Activated T-cell treated with anti-CD3 and anti-CD28 coated beads for 48 hours (primary cell): ENCODE data around the gene CSF2.
A peak's percentile ranks its signal among the peaks of the same experiment; 100 is the strongest.

ENCODE experiments used
- DNase-seq: peaks from one replicate; pipeline ENCODE4 v3.0.0-alpha.2; 2020; ENCODE audit warnings: low read depth

The CSF2 gene

GRCh38 chr5:132073231-132074013 is at the start of gene CSF2:
Gene CSF2, plus strand, starts transcription at chr5:132073789. Its CDS starts 35 bp downstream, at chr5:132073824.
- no peak for DNase-seq

- no peak for DNase-seq
These were observed 49.5 kb upstream of the CSF2 start for GRCh38 chr5:132024117-132024435.

- no peak for DNase-seq
These were observed 48.7 kb upstream of the CSF2 start for GRCh38 chr5:132024789-132025402.

DNA sequence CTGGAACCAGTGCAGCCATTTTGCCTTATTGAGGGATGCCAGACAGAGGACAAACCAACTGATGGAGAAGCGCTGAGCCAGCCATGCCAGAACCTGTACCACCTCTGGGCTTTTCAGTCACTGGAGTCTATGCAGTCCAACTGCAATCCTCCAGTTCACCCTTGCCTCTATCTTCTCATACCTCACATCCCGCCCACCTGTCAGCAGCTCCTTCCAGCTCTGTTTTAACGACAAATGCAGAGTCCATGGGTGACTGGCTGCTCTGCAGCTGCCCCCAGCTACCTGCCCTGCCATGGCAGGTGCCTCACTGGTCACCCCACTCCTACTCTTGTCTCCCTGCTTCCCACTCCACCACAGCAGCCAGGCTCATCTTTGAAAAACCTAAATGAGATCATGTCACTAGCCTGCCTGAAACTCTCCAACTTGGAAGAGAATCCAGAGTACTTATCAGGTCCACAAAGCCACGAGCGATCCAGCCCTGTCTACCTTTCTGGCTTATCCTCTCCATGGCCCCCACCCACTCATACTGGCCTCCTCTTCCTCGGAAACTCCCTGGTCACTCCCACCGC is 48.1 kb upstream of the CSF2 start:
- no peak for DNase-seq

- peak; percentile 45 for DNase-seq
These were observed 47.0 kb upstream of the CSF2 start for GRCh38 chr5:132026516-132027008.

- no peak for DNase-seq
These were observed 46.6 kb upstream of the CSF2 start for GRCh38 chr5:132027027-132027426.

GRCh38 chr5:132029609-132030330 is 43.8 kb upstream of the CSF2 start:
- DNase-seq = no peak

DNA sequence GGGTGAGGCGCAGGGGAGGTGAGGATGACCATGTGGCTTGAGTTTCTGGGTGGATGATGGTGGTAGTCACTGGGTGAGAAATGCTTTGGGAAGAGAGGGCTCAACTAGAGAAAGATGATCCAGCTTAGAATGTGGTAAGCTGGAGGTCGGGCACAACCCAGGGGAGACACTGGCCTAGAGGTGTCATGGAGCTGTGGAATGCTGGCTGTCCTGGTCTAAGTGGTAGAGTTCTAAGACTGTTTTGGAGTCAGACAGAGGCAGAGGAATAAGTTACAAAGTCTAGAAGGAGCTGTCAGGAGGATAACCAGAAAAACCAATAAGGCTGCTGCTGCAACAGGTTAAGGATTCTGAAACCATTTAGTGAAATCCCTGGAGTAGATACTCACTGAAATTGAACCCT is 43.0 kb upstream of the CSF2 start:
- DNase-seq = no peak

- no peak for DNase-seq
These were observed 41.4 kb upstream of the CSF2 start for GRCh38 chr5:132032196-132032595.

GRCh38 chr5:132033122-132033521 is 40.5 kb upstream of the CSF2 start:
- no peak for DNase-seq

- no peak for DNase-seq
These were observed 36.2 kb upstream of the CSF2 start for GRCh38 chr5:132037353-132037752.

DNA sequence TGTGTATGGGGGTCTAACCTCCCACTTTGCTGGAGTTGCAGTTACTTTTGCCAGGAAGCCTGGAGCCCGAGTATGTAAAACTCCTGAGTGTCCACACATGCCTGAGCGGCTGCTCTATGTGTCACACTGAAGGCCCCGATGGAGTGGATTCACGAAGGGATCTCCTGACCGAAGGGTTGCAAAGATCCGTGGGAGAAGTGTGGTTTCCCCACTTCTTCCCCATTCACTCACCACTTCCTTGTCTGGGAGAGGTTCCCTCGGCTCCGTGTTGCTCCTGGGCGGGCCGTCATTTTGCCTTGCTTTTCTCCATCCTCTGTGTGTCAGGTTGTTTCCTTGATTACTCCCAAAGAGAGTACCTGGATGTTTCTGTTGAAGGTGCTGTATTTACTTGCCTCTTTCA is 29.4 kb upstream of the CSF2 start:
- DNase-seq = no peak

- DNase-seq = no peak
These were observed 26.7 kb upstream of the CSF2 start for GRCh38 chr5:132046880-132047299.

- DNase-seq = no peak
These were observed 24.5 kb upstream of the CSF2 start for GRCh38 chr5:132049093-132049492.

DNA sequence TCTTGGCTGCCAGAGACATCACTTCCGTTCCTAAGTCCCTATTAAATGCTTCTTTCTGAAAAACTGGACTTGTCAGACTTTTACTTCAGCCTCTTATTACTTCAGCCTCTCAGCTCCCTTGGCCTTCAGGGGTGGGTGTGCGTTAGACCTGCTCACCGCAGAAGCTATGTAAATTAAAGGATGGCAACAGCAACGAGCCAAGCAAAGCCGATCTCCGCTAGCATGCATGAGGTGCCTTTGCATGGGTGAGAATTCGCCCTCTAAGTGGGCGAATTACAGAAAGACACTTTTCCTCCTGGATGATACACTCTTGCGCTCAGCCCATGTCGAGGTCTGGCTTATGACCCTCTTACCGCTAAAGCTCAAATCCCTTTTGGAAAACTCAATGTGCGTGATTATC is 24.0 kb upstream of the CSF2 start:
- no peak for DNase-seq

- no peak for DNase-seq
These were observed 23.5 kb upstream of the CSF2 start for GRCh38 chr5:132050136-132050535.

DNA sequence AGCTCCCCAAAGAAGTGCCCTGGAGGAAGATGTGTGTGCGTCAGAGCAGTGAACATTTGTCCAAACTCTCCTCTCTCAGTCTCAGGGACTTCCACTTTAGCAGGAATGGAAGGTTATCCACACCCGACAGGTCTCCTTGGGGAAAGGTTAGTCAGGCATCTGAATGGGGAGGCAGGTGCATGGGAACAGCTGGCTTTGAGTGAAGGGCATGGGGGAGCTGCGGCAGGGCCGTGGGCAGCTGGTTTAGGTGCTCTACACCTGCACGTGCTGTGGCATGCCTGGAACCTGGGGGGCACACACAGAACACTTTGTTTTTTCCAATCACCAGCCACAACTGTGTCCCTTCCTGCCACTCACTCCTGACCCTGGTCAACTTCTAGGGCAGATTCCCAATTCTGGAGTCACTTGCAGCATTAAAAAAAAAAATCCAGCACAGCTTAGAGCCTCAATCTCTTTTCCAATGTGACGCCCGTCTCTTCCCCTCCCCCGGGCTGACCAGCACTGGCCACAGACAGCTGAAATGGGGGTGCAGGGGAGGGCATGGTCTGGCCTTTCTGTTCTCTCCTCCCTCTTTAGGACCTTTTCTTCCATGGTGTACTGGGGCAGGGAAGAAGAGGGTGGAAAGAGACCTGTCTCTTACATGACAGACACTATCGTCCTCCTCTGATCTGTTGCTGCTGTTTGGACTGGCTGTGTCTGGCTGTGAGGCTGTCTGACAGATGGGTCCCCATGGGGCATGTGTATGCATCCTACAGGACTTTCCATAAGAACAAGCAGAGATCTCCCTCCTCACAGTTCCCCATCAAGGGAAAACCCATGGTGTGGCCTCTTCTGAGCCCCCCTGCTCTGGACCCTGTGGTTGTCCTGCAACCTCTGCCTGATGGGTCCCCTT is 22.7 kb upstream of the CSF2 start:
- no peak for DNase-seq

GRCh38 chr5:132052520-132052919 is 21.1 kb upstream of the CSF2 start:
- no peak for DNase-seq

- DNase-seq = no peak
These were observed 20.1 kb upstream of the CSF2 start for GRCh38 chr5:132053483-132053882.

GRCh38 chr5:132054031-132054696 is 19.4 kb upstream of the CSF2 start:
- DNase-seq = no peak
